GM18909 (cell line): ENCODE data around the gene LDLRAD4.

Experiments
- ATAC-seq: cut with Tn5 transposase; IDR thresholded peaks from one replicate; pipeline ENCODE4 v1.9.1; 2021; ENCODE audit warnings: mild to moderate bottlenecking; ENCODE audit not compliant: unreplicated experiment, poor library complexity

Gene LDLRAD4

DNA sequence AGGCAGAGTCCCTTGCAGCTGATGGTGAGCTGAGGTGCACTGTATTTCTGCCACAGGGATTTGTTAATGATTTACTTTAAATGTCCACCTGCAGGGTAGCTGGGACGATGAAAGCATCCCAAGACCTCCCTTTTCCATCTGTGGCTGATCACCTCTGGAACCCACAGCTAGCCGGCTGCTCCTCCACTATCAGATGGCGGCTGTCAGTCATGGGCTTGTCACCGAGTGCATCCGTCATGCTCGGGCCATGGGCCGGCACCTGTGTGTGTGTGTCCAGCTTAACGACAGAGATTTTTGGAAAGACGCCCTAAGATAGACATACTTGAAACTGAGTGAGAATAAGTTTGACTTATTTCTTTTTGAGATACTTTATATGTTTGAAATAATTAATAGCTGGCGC is 272.6 kb downstream of the LDLRAD4 start:
- no peak for ATAC-seq

DNA sequence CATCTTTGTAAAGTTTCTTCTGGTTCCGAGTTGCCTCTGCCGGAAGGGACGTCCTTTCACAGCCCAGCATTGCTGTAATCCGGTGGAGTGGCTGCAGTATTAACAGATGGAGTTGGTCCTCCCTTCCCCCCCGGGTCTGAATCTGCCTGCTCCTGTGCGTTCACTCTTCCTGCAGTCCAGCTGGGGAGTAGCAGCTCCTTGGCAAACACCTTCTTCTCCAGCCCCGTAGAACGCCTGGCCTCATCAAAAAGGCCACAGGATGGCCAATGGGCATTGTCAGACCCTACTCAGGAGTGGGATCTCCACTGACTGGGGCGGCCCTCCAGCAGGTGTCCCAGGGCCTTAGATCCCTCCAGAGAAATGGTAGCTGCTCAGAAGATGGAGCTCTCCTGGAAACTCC is 273.8 kb downstream of the LDLRAD4 start:
- ATAC-seq = no peak

DNA sequence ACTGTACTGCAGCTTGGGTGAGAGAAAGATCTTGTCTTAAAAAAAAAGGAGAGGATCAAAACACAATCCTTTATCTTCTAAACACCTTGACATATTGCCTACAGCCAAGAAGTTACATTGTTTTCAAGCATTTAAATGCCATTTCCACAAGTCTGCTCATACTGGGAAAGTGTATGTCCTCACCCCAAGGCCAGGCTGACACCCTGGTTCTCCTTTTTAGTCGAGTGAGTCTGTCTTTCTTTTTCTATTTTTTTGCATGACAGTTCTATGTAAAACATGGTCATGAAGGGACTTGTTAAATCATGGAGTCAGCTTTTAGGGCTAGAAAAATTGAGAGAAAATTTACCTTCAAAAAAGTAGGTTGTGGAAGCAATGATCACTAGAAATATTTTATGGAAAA is 274.5 kb downstream of the LDLRAD4 start:
- no peak for ATAC-seq

DNA sequence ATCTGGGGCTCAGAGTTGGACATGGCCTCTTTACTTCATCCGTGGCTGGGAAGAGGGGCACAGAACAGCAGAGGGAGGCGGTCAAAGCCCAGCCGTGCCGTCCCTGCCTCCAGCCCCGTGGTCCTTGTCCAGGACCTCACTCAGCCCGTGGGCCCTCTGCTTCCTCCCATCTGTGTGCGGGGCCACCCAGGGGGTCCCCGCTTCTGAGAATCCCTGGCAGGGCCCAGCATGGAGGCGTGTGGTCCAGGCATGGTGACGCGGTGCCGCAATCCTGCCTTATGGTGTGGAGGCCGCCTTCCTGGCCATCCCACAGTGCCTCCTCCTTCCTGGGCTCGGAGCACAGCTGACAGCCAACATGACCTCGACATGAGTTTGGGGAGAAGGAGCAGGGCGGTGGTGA is 275.2 kb downstream of the LDLRAD4 start:
- no peak for ATAC-seq

DNA sequence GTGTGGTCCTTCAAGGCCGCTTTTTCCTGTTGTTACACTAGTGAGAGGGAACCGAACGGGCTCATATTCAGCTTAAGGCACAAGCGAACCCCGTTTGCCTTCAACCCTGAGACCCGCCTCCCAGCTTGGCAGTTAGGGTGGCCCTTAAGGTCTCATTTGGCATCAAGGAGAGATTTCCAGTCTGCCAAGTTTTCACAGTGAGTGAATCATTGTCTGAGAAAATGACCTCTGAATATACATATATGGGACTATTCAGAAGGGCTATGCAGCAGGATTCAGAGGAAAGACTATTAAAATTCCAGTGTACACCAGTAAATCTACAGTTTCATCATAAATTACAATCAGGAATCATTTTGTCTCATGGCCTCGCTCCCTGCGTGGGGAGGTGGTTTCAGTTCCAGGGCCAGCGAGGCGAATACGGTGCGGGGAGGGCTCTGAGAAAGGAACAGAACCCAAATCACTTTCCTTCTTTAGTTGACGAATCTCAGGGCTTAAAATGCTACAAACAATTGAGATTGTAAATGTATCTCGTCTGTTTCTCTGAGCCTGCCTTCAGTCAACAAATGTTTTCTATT is 276.4 kb downstream of the LDLRAD4 start:
- no peak for ATAC-seq

DNA sequence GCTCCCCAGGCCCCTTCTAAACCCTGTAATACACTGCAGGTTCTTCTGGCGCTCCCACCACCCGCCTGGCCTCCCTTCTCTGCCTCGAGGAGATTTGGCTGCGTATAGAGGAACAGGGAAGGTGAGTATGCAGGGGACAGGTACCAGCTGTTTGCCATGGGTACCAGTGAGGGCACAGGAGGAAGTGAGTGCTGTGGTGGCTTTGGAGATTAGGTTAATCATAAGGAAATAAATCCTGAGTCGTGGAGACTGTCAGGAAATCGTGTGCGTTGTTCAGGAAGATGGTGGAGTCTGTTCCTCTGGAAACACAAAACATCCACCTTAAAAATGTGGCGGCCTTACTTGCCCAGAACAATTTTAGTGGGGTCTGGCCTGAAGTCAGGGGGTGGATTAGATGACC is 277.4 kb downstream of the LDLRAD4 start:
- no peak for ATAC-seq

DNA sequence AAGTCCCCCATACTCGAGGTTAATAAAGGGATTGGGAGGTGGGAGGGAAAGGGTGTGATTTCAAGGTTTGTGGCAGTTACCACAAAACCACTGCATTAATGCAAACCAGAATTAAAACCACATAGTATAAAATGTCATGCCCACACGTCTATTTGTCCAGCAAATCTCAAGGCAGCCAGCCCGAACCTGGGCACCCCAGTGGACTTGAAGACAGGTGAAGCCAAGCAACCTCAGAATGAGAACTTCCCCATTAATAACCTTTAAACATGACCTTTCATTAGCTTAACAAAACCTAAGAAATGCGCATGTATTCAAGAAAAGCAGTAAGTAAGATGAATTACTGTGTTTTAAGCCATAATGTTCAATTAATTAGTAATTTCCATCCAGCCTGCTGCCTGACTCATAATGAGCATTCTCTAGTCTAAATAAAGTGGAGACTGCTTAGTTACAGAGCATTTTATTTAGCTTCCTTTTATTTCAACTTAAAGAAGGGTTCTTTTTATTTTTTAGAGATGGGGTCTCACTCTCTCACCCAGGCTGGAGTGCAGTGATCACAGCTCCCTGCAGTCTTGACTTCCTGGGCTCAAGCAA is 278.2 kb downstream of the LDLRAD4 start:
- no peak for ATAC-seq

DNA sequence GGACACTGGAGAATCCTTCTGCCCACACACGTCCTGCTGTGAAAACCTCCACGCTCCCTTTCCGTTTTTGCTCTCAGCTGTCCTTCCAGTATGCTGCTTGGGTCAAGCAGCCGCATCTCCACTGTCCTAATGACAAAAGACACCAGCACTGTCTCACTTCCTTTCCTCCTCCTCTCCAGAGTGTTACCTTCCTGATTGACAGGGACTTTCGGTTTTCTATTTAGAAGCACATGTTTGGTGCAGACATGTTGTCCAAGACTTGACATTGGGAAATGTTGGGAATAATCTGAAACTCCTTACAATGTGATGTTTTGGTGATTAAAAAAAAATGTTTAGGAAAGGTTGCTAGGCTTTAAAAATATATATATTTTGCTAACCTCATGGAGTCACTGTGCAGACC is 281.2 kb downstream of the LDLRAD4 start:
- ATAC-seq = no peak

DNA sequence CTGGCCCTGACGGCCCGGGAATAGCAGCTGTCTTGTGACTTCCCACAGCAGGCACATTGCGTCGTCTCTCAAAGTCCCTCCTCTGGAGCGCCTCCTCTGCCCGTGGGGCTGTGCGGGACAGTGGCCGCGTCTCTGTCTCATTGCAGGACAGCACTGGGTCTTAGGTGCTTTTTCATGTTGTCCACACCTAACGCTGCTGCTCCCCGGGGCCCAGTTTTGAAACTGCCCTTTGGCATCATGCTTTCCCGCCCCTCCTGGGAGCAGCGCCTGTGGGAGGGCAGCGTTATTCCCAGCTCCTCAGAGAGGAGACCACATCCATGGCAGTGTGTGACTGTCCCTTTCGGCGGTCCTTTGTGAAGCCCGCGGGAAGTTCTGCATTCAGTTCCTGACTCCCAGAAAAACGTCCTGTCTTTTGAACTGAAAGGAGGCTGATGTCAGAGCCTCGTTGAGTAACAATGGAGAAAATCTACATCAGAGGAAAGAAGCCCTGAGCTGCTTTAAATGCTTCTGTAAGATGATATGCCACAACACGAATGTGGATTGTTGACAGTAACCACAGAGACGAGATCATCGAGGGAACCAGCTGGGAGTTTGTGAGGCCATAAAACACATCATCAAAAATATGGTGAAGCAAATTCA is 281.8 kb downstream of the LDLRAD4 start:
- ATAC-seq = no peak

DNA sequence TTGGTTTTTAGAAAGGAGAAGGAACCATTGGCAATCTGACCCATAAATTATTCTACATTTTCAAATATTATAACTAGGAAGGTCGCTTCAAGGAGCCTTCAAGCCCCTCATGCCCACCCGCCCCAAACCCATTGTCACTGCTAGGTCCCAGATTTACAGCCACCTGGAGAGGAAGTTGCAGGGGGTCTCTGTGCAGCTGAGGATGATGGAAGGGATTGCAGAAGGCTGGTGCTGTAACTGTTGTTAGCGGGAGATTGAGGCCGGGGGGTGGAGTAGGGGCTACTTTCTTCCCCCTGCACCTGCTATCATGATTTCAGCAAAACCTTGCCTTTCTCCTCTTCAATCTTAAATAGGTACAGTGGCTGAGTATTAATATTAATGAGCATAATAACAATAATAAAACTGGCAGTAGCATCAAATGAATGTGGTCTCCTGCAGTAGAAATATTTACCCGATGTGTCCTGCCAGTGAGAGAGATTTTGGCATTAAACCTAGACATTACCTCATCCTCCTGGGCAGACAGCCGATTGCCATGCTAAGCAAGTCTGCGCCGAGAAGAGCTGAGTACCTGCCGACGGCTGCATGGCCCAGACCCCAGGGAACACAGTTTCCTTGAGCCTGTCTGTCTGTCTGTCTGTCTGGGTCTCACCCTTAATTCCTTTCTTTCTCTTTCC is 282.4 kb downstream of the LDLRAD4 start:
- ATAC-seq = no peak

DNA sequence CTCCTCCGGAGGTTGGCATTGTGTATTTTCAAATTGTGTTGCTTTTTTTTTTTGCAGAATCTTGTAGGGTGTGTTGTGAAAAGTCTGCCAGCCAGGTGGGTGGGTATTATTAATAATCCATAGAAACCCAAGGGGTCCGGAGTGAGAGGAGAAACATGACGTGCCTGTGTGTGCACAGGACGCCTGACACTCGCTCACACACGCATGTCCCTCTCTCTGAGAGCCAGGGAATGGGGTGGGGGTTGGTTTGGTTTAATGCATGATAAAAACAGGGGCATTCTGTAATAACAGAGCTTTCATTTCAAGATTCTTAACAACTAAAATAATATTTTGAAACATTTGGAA is 283.0 kb downstream of the LDLRAD4 start:
- no peak for ATAC-seq

DNA sequence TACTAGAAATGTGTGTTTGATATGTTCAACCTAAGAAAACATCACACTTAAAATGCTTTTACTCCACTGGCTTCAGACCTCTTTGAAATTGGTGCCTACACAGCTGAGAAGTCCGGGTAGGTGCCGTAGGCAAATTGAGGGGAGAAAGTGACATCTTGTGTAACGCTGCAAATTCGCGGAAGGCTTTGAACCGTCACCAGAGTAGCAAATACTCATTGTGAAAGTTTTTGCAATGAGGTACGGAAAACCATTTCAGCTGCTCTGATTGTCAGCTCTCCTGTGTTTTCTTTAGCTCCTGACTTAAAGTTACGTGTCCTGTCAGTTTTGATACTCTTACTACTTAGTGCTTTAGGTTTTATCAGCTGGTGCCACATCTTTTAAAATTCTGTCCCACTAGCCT is 283.3 kb downstream of the LDLRAD4 start:
- peak; percentile 97 for ATAC-seq

DNA sequence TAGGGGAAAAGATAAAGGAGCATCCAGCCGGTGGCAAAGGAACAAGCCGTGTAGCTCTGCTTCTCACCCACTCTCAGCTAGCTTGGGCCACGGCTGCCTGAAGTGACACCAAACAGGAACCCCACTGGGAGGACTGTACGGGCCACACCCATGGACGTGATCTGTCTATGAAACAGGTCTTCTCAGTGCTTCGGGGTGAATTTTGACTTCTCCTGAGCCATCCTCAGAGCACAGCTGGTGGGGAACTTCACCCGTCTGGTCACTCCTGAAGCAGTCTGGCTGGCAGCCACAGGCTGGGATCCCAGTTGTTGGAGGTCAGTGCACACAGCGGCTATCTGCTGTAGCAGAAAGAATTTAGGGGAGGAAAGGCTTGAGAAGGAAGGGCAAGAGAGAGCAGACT is 284.0 kb downstream of the LDLRAD4 start:
- ATAC-seq = no peak

DNA sequence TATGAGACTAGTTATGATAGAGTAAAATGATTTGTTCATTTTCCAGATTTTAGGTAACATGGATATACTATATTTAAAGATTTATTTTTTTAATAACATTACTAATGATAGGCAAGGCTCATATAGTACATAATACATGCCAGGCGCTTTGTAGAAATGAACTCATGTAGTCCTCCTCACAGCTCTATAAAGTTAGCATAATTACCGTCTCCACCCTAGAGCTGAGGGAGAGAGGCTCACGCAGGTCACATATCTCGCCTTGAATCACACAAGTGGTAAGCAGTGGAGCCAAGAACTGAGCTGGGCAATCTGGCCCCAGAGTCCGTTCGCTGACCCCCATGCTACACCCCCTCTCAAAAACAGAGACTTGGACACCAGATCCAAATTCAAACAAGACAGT is 285.3 kb downstream of the LDLRAD4 start:
- ATAC-seq = no peak

DNA sequence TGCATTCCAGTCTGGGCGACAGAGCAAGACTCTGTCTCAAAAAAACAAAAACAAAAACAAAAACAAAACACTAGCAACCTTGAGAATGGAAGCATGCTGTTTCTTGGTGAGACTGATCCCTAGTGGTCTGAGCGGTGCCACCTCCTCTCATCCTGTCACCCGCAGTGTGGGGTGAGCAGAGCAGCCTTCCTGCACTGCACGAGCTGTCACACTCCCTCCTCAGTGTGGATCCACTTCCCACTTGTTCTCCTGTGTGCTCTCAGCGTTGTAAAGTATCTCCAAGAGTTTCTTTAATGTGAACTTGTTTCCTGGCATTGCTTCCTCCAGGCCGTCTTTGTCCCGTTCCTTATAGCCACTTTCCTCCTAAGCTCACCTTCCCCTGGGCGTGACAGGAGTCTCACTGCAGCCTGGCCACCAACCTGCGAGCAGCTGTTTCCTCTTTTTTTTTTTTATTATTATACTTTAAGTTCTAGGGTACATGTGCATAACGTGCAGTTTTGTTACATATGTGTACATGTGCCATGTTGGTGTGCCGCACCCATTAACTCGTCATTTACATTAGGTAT is 287.3 kb downstream of the LDLRAD4 start:
- no peak for ATAC-seq

DNA sequence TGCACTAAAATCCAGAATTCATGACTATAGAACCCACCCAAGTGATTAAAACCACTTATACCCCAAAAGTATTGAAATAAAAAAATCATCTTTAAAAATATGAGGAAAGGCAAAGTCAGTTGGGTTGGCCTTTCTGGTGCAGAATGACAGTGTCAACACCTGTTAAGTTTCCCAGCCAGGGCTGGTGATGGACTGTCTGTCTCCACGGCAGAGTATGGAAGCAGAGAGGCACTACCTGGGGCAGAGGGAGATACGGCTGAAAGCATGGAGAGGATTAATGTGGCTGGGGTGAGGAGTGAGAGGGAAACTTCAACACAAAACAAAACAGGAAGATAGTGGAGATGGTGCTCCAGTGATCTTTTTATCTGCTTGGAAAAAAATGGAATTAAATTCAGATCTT is 292.0 kb downstream of the LDLRAD4 start:
- ATAC-seq = no peak

DNA sequence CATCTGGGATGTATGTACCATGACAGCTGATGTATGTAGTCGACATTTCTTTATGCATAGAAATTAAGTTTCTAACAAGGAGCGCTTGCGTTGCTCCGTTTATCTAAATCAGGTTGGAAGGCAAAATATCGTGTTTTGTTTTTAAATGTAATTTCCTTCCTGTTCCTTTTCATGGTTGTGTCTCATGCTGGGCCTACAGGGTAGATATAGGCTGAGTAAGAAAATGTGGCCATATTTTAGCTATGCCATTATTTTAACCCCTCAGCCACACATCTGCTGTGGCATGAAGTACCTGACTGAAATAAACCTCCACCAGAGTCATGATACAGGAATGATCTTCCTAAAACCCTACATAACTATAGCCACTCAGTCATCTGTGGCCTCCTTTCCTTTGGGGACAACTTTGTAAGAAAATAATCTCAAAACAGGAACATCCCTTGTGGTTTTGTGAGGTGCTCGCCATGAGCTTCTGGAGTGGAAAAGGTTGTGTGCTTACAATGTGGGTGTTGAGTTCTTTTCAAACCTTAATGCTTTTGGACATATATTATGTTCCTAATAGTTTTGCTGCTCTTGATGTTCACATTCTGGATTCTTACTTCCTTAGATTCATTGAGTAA is 293.5 kb downstream of the LDLRAD4 start:
- no peak for ATAC-seq

DNA sequence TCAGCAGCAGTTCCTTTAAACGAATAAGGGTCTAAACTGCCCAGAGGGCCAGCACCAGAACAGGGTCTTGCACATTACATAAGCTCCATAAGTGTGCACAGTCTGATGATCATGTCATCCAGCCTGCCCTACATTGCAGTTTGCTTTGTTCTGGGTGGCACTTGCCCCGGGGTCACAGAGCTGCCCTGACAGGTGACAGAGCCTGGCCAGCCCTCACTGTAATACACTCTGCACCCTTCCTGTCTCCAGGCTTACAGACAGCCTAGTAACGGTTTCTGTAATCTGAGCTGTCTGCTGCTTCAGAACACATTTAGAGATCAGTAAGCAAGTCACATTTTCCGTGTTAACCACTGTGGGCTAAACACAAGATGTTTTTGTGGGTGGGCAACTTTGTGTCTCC is 294.5 kb downstream of the LDLRAD4 start:
- no peak for ATAC-seq

DNA sequence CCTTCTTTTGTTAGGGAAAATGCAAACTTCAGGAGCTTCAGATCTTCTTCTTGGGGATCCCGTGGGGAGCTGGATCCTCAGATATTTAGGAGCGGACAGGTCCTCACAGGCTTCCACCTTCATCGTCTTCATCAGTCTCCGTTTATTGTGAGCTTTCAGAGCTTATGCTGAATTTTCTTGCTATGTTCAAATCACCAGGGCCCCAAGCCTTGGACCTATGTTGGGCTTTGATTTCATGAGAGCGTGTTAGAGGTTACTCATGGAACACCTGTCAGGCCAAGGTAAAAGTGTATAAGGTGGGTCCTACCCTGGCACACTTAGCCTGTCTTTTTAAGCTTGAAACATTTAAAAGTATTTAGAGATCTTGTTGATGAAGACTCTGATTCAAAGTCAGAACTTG is 294.9 kb downstream of the LDLRAD4 start:
- no peak for ATAC-seq

DNA sequence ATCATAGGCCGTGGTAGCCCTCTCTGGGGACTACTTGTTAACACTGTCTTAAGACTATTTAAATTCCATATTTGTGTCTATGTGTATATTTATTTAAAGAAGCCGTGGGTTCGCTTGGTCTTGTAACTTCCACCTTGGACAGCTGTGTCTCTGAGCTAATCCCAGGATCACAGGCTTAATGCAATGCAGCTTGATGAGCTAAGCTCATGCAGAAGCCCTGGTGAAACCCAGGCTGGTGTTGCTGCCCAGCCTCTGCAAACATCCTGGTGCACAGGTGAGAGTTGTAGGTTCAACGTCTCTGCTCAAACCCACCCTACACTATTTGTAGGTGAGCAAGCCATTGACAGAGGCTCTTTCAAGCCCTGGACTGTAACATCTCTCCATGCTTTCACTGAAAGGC is 296.0 kb downstream of the LDLRAD4 start:
- ATAC-seq = no peak

DNA sequence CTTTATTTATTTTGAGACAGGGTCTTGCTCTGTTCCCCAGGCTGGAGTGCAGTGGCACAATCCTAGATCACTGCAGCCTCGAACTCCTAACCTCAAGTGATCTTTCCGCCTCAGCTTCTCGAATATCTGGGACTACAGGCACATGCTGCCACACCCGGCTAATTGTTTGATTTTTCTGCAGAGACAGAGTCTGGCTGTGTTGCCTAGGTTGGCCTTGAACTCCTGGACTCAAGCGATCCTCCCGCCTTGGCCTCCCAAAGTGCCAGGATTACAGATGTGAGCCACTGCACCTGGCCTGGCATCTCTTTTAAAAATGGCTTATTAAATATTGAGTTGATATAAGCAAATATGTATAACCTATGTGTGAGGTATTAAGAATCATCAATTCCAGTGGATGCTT is 298.3 kb downstream of the LDLRAD4 start:
- no peak for ATAC-seq
